ENCODE measurements around the gene CREB1.

CREB1 gene

GRCh38 chr2:207499114-207499513 lies 30.6 kb upstream of the CREB1 start:
- no peak for TF ChIP-seq TEAD4 (IDR thresholded peaks at IDR 0.05)
- TF ChIP-seq NFIC (IDR thresholded peaks at IDR 0.05): no peak
- no peak for TF ChIP-seq ZBTB7A (IDR thresholded peaks at IDR 0.05; ENCODE audit: low read depth)
- no peak for TF ChIP-seq CEBPB (IDR thresholded peaks at IDR 0.05)
- no peak for TF ChIP-seq CREB1 (IDR thresholded peaks at IDR 0.05; ENCODE audit: low read depth)
- TF ChIP-seq FOXM1 (IDR thresholded peaks at IDR 0.05; ENCODE audit: borderline replicate concordance, low read depth): no peak
- TF ChIP-seq, protein P1, sequence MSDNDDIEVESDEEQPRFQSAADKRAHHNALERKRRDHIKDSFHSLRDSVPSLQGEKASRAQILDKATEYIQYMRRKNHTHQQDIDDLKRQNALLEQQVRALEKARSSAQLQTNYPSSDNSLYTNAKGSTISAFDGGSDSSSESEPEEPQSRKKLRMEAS (IDR thresholded peaks at IDR 0.05): no peak
- no peak for TF ChIP-seq YY1 (IDR thresholded peaks at IDR 0.05; ENCODE audit: low read depth)

- TF ChIP-seq ZBTB7A (IDR thresholded peaks at IDR 0.05; ENCODE audit: low read depth) (no peak), CREB1 (IDR thresholded peaks at IDR 0.05; ENCODE audit: low read depth) (no peak), TEAD4 (IDR thresholded peaks at IDR 0.05) (no peak), REST (IDR thresholded peaks at IDR 0.05; ENCODE audit: low read depth) (no peak), FOXM1 (IDR thresholded peaks at IDR 0.05; ENCODE audit: borderline replicate concordance, low read depth) (no peak), RAD21 (IDR thresholded peaks at IDR 0.05; ENCODE audit: low read depth) (no peak), EP300 (IDR thresholded peaks at IDR 0.05; ENCODE audit: borderline replicate concordance) (no peak), TAF1 (IDR thresholded peaks at IDR 0.05; ENCODE audit: low read depth) (no peak), TCF12 (IDR thresholded peaks at IDR 0.05; ENCODE audit: low read depth) (no peak), YY1 (IDR thresholded peaks at IDR 0.05; ENCODE audit: low read depth) (no peak), EGR1 (IDR thresholded peaks at IDR 0.05) (no peak), CEBPB (IDR thresholded peaks at IDR 0.05) (no peak), USF1 (IDR thresholded peaks at IDR 0.05) (no peak), NFIC (IDR thresholded peaks at IDR 0.05) (no peak)
- TF ChIP-seq, protein P1 (IDR thresholded peaks at IDR 0.05): no peak
Measured at GRCh38 chr2:207501802-207502576, 27.8 kb upstream of the CREB1 start.

DNA sequence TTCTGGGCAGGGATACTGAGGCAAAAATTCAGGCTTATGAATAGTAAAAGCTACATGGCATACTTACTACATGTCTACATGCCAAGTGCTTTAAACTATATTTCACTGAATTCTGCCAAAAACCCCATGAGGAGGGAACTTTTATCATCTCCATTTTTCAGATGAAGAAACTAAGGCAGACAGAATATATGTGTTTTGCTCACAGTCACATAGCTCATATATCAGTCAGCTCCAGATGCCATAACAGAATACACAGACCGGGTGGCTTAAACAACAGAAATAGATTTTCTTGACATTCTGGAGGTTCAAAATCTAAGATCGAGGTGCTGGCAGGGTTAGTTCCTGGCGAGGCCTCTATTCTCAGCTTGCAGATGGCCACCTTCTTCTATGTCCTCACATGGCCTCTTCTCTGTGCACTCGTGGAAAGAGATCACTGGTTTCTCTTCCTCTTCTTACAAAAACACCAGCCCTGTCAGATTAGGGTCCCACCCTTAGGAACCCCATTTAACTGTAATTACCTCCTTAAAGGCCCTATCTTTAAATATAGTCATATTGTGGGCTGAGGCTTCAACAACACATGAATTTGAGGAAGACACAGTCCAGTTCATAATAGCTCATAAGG lies 27.1 kb upstream of the CREB1 start:
- TF ChIP-seq FOXM1 (IDR thresholded peaks at IDR 0.05; ENCODE audit: borderline replicate concordance, low read depth) (no peak), CEBPB (IDR thresholded peaks at IDR 0.05) (no peak), REST (IDR thresholded peaks at IDR 0.05; ENCODE audit: low read depth) (no peak), RAD21 (IDR thresholded peaks at IDR 0.05; ENCODE audit: low read depth) (no peak), YY1 (IDR thresholded peaks at IDR 0.05; ENCODE audit: low read depth) (no peak), EGR1 (IDR thresholded peaks at IDR 0.05) (no peak), TEAD4 (IDR thresholded peaks at IDR 0.05) (no peak), EP300 (IDR thresholded peaks at IDR 0.05; ENCODE audit: borderline replicate concordance) (no peak), TCF12 (IDR thresholded peaks at IDR 0.05; ENCODE audit: low read depth) (no peak), NFIC (IDR thresholded peaks at IDR 0.05) (no peak), TAF1 (IDR thresholded peaks at IDR 0.05; ENCODE audit: low read depth) (no peak), CREB1 (IDR thresholded peaks at IDR 0.05; ENCODE audit: low read depth) (no peak), ZBTB7A (IDR thresholded peaks at IDR 0.05; ENCODE audit: low read depth) (no peak), USF1 (IDR thresholded peaks at IDR 0.05) (no peak)
- TF ChIP-seq, protein P1 (IDR thresholded peaks at IDR 0.05): no peak

DNA sequence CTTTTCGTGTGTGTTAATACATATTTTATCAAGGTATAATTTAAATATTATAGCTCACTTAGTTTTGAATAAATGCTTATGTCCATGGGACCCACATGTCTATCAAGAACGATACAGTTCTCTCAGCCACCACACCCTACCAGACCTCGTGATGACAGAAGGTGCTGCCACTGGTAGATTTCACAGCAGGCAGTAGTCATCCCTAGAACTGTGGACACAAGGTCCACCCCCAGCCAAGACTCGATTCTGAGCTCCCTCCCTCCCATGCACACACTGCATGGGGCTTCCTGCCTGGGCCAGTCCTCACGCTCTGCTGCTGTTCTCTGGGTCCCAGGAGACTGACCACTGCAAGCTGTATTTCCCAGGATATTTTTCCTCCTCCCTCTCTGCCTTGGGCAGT lies 26.5 kb upstream of the CREB1 start:
- TF ChIP-seq TEAD4 (IDR thresholded peaks at IDR 0.05): no peak

DNA sequence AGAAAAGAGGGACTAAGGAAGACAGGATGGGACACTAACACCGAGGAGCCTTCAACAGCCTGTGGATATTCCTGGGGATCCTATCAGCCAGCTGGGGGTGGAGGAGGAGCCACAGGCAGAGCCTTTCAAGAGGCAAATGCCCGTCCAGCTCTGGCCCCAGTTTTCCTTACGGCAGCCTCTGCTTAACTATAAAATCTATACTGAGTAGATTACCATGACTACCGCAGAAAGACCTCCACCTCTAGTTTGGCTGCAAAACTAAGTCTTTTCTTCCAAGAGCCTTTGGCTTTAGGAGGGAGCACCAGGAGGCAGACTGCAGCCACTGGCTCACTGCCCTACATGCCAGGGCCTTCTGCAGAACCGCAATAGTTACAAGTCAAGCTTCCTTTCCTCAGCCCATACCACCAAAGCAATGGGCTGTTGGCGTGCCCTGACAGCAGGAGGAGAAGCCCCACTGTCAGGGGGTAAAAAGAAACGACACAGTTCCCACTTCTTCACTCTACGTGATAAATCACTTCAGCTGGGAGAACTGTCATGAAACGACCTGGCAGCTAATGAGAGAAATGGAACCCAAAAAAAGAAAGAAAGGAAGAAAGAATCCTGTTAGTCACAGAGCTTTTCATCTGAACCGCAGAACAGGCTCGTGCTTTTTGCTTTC lies 25.1 kb upstream of the CREB1 start:
- TF ChIP-seq EGR1 (IDR thresholded peaks at IDR 0.05) (no peak), CEBPB (IDR thresholded peaks at IDR 0.05) (no peak), CREB1 (IDR thresholded peaks at IDR 0.05; ENCODE audit: low read depth) (no peak), TCF12 (IDR thresholded peaks at IDR 0.05; ENCODE audit: low read depth) (no peak)
